HG02642 (cell line): ENCODE results near the gene SLC7A4.
A peak's percentile ranks its signal among the peaks of the same experiment; 100 is the strongest.

Source experiments
- ATAC-seq: cut with Tn5 transposase; IDR thresholded peaks from one replicate; pipeline ENCODE4 v1.9.1; 2021; ENCODE audit warnings: mild to moderate bottlenecking; ENCODE audit not compliant: unreplicated experiment, poor library complexity

Gene SLC7A4

GRCh38 chr22:21001601-21002325 lies 30.6 kb downstream of the SLC7A4 start, which contains the start of gene THAP7:
Gene THAP7, minus strand, starts transcription at chr22:21002118. Its CDS starts 207 bp downstream, at chr22:21001911.
- peak; percentile 88 for ATAC-seq

- ATAC-seq, result no peak
Measured at GRCh38 chr22:21000987-21001600, 31.3 kb downstream of the SLC7A4 start.

- ATAC-seq, result no peak
Measured at GRCh38 chr22:21000207-21000986, 32.0 kb downstream of the SLC7A4 start.

- no peak for ATAC-seq
Measured at GRCh38 chr22:20999350-21000206, 32.8 kb downstream of the SLC7A4 start.

- ATAC-seq, result no peak
Measured at GRCh38 chr22:20998411-20999336, 33.7 kb downstream of the SLC7A4 start.

GRCh38 chr22:20997536-20998257 lies 34.7 kb downstream of the SLC7A4 start:
- ATAC-seq, result no peak

GRCh38 chr22:20996598-20997535 lies 35.5 kb downstream of the SLC7A4 start:
- ATAC-seq, result no peak

GRCh38 chr22:20996031-20996410 lies 36.3 kb downstream of the SLC7A4 start:
- ATAC-seq, result no peak

- no peak for ATAC-seq
Measured at GRCh38 chr22:20995329-20996030, 36.9 kb downstream of the SLC7A4 start.

GRCh38 chr22:20994902-20995241 lies 37.5 kb downstream of the SLC7A4 start:
- no peak for ATAC-seq

- ATAC-seq, result no peak
Measured at GRCh38 chr22:20994128-20994901, 38.0 kb downstream of the SLC7A4 start.

- no peak for ATAC-seq
Measured at GRCh38 chr22:20993304-20994127, 38.8 kb downstream of the SLC7A4 start.

GRCh38 chr22:20992456-20993303 lies 39.7 kb downstream of the SLC7A4 start:
- ATAC-seq, result no peak

GRCh38 chr22:20992056-20992442 lies 40.3 kb downstream of the SLC7A4 start:
- ATAC-seq, result no peak
